GM21360 (cell line): ENCODE results near the gene BLOC1S4.
"Not testable (repeated sequence)": the region's sequence is repeated elsewhere in the genome, so short reads cannot be mapped to it uniquely, and the experiment has no call there.

ENCODE experiments used
- ATAC-seq: cut with Tn5 transposase; IDR thresholded peaks from one replicate; pipeline ENCODE4 v1.9.1; 2021; ENCODE audit warnings: mild to moderate bottlenecking, moderate library complexity; ENCODE audit not compliant: unreplicated experiment

BLOC1S4 gene

GRCh38 chr4:6716958-6717655, 1.1 kb downstream of the BLOC1S4 start:
- no peak for ATAC-seq

DNA sequence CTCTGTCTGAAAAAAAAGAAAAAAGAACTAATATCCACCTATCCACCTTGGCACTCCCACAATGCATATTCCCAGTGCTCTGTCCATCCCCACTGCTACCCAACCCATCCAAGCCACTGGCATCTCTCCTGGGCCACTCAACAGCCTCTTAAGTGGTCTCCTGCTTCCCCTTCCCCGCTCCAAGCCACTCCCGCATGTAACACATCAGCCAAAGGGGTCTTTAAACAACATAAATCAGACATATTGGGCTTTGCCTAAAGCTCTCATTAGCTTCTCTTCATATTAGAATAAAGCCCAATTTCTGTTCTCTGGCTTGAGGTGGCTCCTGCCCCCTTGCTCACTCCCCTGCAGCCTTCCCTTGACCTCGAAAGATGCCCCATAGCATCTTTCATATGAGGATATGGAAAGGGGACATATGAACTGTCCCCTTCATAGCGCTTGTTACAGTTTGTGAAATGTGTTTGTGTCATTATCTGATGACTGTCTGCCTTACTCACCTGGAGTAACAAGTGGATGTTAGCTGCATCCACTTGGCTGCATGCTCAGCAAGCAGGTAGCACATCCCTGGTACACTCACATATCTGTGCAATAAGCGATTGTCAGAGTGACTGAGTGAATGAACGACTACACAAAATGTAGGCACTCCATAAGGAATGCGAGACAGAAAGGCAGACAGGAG, 3.1 kb downstream of the BLOC1S4 start:
- no peak for ATAC-seq

DNA sequence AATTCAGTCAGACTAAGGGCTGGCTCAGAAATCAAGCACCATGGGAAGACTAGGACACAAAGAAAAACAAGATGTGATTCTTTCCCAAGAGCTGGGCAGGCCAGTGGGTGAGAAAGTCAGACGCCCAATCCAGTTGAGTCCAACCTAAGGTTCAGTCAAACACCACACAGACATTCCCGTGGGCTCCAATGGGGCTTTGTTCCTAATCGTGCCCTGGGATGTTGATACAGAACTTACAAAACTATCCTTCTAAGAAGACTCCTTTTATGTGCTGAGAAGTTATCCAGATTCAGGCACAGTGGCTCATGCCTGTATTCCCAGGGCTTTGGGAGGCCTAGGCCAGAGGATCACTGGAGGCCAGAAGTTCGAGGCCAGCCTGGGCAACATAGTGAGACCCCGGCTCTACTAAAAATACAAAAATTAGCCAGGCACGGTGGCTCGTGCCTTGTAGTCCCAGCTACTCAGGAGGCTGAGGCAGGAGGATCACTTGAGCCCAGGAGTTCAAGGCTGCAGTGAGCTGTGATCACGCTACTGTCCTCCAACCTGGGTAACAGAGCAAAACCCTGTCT, 3.7 kb downstream of the BLOC1S4 start:
- ATAC-seq = no peak

DNA sequence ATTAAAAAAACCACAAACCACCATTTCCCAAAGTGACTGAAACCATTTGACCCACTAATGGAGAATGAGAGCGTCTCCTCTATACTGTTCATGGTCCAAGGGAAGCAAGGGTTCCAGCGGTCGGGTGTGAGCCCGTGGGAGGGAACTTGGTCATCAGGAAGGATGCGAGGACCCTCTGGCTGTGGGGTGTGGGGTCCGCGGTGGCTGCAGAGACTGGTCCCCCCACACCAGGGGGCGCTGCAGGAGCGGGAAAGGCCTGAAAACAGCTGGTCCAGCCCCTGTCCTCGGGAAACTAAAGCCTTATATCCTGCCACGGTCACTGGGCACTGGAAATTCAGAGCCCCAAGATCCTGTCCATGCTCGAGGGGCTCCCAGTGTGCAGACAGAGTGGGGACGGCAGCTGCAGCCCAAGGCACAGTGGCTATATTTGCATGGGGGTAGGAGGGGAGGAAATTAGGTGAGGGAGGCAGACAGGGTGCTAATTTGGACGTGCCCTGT, 4.3 kb downstream of the BLOC1S4 start:
- ATAC-seq = no peak

DNA sequence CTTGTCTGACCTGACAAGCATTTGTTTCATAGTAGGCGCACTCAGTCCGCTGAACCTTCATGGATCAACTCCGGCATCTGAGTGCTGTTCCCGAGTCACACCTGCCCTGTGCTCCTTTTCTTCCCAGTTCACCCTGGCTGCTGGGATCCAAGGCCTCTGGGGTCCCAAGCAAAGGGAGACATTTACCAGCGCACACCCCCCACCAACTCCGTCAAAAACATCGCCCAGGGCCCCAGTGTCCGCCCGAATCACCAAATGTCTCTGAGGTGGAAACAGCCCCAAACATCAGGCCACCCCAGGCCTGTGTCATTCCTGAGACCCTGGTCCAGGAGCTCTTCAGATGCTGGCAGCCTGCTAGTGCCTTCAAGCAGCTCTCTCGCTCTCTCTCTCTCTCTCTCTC, 5.1 kb downstream of the BLOC1S4 start:
- no peak for ATAC-seq

DNA sequence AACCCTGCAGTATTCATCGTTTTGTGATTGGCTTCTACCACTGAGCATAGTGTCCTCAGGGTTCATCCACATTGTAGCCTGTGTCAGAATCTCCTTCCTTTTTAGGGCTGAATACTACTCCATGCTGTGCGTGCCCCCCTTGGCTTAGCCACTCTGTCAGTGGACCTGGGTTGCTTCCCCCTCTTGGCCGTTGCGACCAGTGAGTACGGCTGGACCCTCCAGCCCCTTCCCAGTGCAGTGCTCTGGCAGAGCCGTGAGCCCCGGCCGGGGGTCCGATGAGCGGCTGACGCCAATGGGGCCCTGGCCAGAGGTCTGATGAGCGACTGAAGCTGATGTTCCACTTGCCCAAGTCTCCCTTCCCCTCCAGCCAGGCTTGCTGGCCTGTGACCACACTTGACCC, 6.9 kb downstream of the BLOC1S4 start:
- ATAC-seq = no peak

- ATAC-seq = no peak
These were observed 7.9 kb downstream of the BLOC1S4 start for GRCh38 chr4:6723851-6724250.

DNA sequence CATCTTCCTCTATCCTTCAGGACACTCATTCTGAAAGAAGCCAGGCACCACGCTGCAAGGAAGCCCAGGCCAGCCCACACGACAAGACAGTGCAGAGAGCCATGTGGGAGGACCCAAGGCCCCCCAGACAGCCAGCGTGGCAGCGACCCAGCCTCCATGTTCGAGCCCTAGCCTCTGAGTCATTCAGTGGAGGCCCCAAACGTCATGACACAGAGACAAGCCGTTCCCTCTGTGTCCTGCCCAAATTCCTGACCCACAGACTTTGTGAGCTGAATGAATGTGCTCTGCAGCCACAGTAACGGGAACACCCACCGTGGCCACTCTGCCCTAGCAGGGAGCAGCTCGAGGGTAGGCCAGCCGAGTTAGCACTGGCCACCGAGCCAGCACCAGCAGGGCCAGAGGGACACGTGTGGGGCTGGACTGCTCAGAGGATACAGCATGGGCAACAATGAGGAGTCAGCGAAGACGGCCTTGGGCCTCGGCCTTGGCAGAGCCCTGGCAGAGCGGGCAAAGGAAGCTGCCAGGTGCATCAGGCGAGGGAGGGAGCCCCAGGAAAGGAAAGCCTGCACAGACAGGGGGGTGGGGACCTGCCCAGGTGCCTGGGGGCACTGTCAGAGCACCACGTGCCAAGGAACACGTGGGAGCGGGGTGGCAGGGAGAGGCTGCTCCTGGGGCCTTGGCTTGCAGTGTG, 8.6 kb downstream of the BLOC1S4 start:
- ATAC-seq = no peak

GRCh38 chr4:6725427-6725961, 9.5 kb downstream of the BLOC1S4 start:
- ATAC-seq = not testable (repeated sequence)

- no peak for ATAC-seq
These were observed 11.3 kb downstream of the BLOC1S4 start for GRCh38 chr4:6727081-6727942.

DNA sequence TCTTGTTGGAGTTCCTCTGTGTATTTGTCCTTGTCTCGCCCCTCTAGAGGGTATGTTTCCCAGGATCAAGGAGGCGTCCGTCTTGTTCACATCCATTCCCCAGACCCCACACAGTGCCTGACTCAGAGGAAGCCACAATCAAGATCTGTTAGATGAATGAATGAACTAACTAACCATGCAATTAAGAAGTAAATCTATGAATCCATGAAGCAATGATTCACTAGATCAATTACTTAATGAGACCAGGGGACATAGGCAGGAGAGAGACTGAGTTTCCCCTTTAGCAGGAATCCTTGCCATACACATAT, 11.9 kb downstream of the BLOC1S4 start:
- no peak for ATAC-seq

DNA sequence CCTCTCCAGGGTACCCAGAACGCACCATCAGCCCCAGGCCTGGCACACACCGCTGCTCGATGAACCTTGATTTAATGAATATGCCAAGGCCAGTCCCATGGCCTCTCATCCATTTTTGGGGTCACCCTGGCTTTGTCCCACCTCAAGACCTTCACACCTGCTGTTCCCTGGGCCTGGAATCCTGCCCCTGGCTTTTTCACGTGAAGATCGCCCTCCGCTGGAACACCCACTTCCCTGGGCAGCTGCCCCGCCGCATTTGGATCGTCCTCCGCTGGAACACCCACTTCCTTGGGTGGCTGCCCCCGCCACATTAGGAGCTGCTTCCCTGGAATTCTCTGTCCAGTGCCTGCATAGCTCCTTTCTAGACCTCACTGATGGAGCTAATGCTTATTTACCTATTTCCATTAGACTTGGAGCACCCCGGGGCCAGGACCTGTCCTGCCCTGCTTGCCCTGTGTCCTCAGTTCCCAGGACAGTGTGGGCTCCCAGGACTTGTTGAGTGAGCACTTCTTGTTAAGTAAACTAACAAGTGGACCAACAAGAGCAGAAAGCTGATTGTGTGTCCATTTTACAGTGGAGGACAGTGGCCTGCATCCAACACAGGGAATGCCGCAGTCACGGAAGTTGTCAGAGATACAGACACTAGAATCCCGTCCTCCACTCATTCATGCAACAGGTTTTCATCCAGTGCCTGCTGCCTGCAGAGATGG, 12.5 kb downstream of the BLOC1S4 start:
- no peak for ATAC-seq

GRCh38 chr4:6730603-6731317, 14.8 kb downstream of the BLOC1S4 start:
- ATAC-seq = no peak

GRCh38 chr4:6731318-6731675, 15.3 kb downstream of the BLOC1S4 start:
- no peak for ATAC-seq

- ATAC-seq = no peak
These were observed 15.8 kb downstream of the BLOC1S4 start for GRCh38 chr4:6731780-6732179.

DNA sequence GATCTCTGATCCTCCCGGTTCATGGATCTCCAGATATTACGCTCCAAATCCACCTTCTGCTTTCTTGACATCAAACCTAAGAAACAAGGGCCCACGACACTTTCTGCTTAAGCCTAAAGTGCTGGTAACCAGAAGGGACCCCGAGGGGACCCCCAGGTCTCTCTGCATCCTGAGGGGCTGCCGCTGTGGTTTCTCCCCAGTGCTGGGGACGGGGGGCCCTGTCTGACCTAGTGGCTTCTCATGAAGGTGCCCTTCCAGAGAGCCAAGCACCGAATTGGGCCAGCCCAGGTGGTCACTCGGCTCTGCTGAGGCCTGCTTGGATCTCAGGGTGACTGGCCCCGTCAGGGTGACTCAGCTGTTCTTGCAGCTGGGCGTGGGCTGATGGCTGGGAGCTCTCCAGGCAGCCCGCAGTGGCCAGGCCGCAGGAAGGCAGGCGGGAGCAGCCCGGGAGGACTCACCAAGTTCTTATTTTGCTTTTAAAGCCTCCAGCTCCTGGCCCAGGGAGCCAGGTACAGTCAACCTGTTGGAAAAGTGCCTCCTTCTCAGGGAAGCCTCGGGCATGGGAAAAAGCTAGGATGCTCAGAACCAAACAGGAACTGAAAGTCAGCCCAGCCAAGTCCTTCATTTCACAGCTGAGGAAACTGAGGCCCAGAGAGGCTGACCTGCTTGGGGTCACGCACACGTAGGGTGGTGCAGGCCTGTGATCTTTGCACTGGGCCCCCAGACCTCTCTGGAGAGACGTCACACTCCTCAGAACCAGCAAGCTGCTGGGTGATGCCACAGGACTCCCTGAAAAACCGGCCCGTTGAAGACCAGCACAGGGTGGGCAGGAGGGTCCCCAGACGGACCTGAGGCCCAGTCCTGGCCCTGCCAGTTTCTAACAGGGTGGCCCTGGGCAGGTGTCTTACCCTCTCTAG, 16.7 kb downstream of the BLOC1S4 start:
- ATAC-seq = no peak

DNA sequence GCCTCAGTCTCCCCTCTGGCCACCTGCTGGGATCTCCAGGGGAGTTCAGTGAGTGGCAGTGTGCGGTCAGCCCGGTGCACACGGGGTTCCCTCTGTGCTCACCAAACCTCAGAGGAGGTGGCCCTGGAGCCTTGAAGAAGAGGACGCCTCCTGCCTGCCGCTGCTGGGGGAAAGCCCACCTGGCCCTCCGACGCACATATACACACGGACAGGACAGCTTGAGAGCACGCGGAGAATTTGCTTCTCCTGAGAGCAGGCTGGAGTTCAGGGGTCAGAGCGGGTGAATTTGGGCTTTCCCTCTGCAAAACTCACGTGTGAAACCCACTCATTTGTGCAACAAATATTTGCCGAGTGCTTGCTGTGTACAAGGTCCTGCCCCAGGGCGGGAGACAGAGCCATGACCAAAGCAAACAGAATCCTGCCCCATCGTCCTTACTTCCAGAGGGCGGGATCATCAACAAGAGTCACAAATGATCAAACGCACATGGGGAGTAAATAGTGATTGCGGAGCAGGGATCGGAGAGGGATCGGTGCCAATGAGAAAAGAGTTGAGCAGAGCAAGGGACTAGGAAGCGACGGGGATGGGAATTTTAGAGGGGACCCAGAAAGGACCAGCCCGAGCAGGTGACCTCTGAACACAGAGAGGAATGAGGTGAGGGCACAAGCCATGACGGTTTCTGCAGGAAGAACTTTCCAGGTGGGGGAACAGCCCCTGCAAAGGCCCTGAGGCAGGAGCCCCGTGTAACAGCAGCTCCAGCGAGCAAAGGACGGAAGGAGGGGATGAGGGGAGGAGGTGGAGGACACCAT, 17.6 kb downstream of the BLOC1S4 start:
- ATAC-seq = no peak
